T47D (cell line): Measurements from ENCODE around the gene SERPIND1.
"Not testable (repeated sequence)": the region's sequence is repeated elsewhere in the genome, so short reads cannot be mapped to it uniquely, and the experiment has no call there.

Experiments
- DNase-seq, 2 experiments: peaks; one replicate each; pipeline versions ENCODE4 v3.0.0 to v3.0.0-alpha.2; 2011 to 2012; ENCODE audit warnings: low read depth in 1 of 2, low spot score in 1 of 2
- JUND ChIP-seq: IDR thresholded peaks from 2 replicates; pipeline ENCODE4 v1.6.1; 2012; ENCODE audit warnings: low read depth
- in situ Hi-C: cut with HindIII; loops from 2 replicates; pipeline ENCODE4 v1.10.0; 2016; ENCODE audit warnings: low sequenced_read_pairs, low pct_unique_long_range_greater_than_20kb

Gene SERPIND1

GRCh38 chr22:20751185-20751851 is 22.6 kb upstream of the SERPIND1 start:
- TF ChIP-seq JUND: no peak
- in situ Hi-C loops: no loop called here
- no peak for DNase-seq

- no peak for DNase-seq
Measured at GRCh38 chr22:20752104-20752741, 21.7 kb upstream of the SERPIND1 start.

GRCh38 chr22:20752873-20753272 is 21.0 kb upstream of the SERPIND1 start:
- in situ Hi-C loops: no loop called here
- no peak for DNase-seq
- TF ChIP-seq JUND: no peak

More at GRCh38 chr22:20752104-20752741, 21.7 kb upstream of the SERPIND1 start:
- TF ChIP-seq JUND: no peak
- in situ Hi-C loops: no loop called here

- no peak for DNase-seq
- in situ Hi-C loops: no loop called here
- TF ChIP-seq JUND: no peak
Measured at GRCh38 chr22:20756846-20757245, 17.1 kb upstream of the SERPIND1 start.

GRCh38 chr22:20758688-20759087 is 15.2 kb upstream of the SERPIND1 start:
- peak in 1 of 2 experiments; percentile 4 for DNase-seq
- in situ Hi-C loops: no loop called here
- no peak for TF ChIP-seq JUND

GRCh38 chr22:20760084-20760483 is 13.8 kb upstream of the SERPIND1 start:
- TF ChIP-seq JUND: no peak
- in situ Hi-C loops: no loop called here
- no peak for DNase-seq

GRCh38 chr22:20761536-20761935 is 12.4 kb upstream of the SERPIND1 start:
- in situ Hi-C loops: no loop called here
- no peak for DNase-seq
- TF ChIP-seq JUND: no peak

GRCh38 chr22:20762233-20762796 is 11.6 kb upstream of the SERPIND1 start:
- no peak for TF ChIP-seq JUND
- in situ Hi-C loops: no loop called here
- no peak for DNase-seq

- TF ChIP-seq JUND: no peak
- in situ Hi-C loops: no loop called here
- no peak for DNase-seq
Measured at GRCh38 chr22:20763630-20764470, 10.1 kb upstream of the SERPIND1 start.

GRCh38 chr22:20764471-20764720 is 9.5 kb upstream of the SERPIND1 start:
- no peak for TF ChIP-seq JUND
- DNase-seq: no peak
- in situ Hi-C loops: no loop called here

- in situ Hi-C loops: no loop called here
- no peak for TF ChIP-seq JUND
- DNase-seq: no peak
Measured at GRCh38 chr22:20764729-20765128, 9.2 kb upstream of the SERPIND1 start.

GRCh38 chr22:20765938-20766337 is 8.0 kb upstream of the SERPIND1 start:
- TF ChIP-seq JUND: no peak
- DNase-seq: no peak
- in situ Hi-C loops: no loop called here

GRCh38 chr22:20766530-20766929 is 7.4 kb upstream of the SERPIND1 start:
- no peak for TF ChIP-seq JUND
- in situ Hi-C loops: no loop called here
- DNase-seq: no peak

GRCh38 chr22:20769496-20769826 is 4.5 kb upstream of the SERPIND1 start:
- DNase-seq, in situ Hi-C loops: not testable (repeated sequence)
